ENCODE data around the gene ZSCAN30. TPM values are rescaled to one million over a fixed set of nuclear protein-coding genes. Genes with fewer than 3 reads are reported as not detected.

Gene ZSCAN30
- 22.8 TPM for total RNA-seq

DNA sequence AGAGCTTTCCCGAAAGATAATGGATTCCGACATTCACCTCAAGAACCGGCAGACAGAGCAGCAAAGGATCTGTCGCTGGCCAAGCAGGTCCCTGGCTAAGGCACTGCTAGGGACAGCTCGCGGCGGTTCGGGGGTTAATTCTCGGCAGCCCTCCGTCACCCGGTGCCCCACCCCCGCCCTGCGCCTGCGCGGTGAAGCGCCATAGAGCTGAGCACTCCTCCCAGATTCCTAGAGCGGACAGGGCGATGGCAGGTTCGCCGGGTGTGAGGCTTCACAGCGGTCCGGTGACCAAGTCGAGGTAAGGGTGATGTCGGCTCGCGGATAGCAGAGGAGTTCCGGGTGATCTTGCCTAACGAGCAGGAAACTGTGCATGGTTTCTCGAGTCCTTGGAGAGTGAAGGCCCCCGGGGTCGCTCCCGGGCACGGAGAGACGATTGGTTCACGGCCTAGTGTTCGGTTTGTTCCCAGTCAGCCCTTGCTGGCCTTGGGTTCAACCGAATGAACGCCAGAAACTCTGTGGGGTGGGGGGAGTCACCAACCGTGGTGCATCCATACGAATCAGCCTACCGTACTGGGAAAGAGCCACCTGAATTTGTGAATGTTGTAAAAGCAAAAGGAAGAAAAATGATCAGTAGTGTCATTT lies at the start of gene ZSCAN30:
TSS of gene ZSCAN30 (minus strand) at position 136 of the 642 bp plus-strand sequence. CDS start 25,877 bp downstream, outside the sequence.

DNA sequence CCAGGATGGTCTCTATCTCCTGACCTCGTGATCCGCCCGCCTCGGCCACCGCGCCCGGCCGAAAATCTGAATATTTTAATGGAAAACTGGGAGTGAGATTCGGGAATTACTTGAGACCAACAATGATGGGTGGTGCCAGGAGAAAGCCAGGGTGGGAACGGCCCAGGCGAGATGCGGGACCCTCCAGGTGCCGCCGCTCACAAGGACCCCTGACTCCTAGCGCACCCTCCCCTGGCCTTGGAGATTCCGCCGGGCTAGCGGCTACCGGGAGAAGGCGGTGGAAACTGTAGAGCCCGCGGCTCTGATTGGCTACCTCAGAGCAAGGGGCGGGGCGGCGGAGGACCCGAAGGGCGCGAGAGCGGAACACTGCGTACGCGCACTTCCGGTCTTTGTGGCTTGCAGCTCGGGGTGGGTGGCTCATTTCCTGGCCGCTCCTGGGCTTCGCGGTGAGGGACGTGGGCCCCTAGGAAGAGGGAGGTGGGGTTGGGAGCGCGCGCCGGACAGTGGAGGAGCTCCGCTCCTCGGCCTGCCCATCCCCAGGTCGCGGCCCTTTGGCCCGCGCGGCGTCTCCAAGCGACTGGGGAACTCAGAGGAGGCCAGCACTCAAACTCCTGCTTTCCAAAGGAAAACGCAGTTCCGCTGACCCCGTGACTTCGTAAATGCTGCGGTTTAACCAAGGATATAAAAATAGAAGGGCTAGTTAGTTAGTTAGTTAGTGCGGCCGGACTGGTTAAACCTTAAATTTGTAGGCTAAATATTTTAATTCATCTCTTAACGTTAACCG lies 49.2 kb downstream of the ZSCAN30 start, which contains the start of gene ZNF397:
TSS of gene ZNF397 (plus strand) at position 371 of the 784 bp plus-strand sequence. CDS start 1,437 bp downstream, outside the sequence.

Other genes starting within 250 kb of the ZSCAN30 start
- 112 TPM for gene MAPRE2, start 248.8 kb downstream of the ZSCAN30 start, total RNA-seq
- gene ZNF397, start 49.2 kb downstream of the ZSCAN30 start, total RNA-seq = 43.1 TPM
- gene ZNF24, start 54.2 kb upstream of the ZSCAN30 start, total RNA-seq = 88.3 TPM
- 5.8 TPM for gene ZNF396, start 87.1 kb upstream of the ZSCAN30 start, total RNA-seq
- gene INO80C, start 207.7 kb upstream of the ZSCAN30 start, total RNA-seq = 10.4 TPM